Fibroblast of villous mesenchyme (primary cell): ENCODE data around the gene DNPEP. TPM values are rescaled to one million over a fixed set of nuclear protein-coding genes. Genes with fewer than 3 reads are reported as not detected.

Experiments used
- DNase-seq: peaks from one replicate; pipeline ENCODE4 v3.0.0-alpha.2; 2010; ENCODE audit warnings: low read depth
- H3K4me3 ChIP-seq: 2 replicates; pipeline ENCODE4 v1.5.1; 2011; ENCODE audit warnings: low read depth, mild to moderate bottlenecking, low read length
- CTCF ChIP-seq: IDR thresholded peaks from 2 replicates; pipeline ENCODE4 v1.5.1; 2012; ENCODE audit warnings: low read depth, mild to moderate bottlenecking, low read length; ENCODE audit not compliant: insufficient read depth
- total RNA-seq: library from RNA; depleted of rRNA; stranded (reverse); fragments of >200 nt; gene quantifications from 2 replicates; pipeline ENCODE4 v1.2.3, GENCODE V29; 2012

Gene DNPEP
- total RNA-seq, 1 donor, result 64.8 TPM

DNA sequence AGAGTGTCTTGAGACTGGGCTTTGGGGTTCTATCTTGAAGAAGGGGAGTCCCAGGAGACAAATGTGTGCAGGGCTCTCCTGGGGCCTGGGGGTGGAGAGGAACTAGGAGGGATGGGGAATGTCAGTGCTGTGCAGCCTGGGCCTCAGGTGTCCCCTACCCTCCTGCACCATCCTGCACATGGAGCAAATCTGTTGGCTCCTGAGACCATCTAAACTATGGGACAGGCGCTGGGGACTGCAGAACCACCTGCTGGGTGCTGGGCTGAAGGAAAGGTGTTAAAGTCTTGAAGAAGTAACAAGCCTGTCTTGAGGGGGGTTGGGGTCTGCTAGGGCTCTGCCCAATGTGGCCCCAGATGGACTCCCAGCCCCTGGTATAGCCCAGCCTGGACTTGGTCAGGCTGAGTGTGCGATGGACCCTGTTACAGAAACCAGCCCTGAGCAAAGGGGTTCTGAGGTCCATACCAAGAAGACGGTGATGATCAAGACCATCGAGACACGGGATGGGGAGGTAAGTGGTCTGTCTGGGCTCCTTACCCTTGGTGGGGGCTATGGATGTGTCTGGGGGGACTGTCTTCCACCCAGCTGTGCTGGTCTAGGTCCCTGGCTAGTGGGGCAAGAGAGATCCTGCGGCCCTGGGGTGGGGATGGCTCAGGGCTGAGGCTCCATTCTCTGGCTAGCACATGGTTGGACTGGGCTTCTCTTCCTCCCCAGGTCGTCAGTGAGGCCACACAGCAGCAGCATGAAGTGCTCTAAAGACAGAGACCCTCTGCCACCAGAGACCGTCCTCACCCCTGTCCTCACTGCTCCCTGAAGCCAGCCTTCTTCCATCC lies 37.7 kb upstream of the DNPEP start:
- no peak overlapping the region for H3K4me3 ChIP-seq
- no peak for DNase-seq
- no peak for TF ChIP-seq CTCF

- no peak overlapping the region for H3K4me3 ChIP-seq
- TF ChIP-seq CTCF, result no peak
- no peak for DNase-seq
These were observed 36.1 kb upstream of the DNPEP start for GRCh38 chr2:219423652-219424377.

DNA sequence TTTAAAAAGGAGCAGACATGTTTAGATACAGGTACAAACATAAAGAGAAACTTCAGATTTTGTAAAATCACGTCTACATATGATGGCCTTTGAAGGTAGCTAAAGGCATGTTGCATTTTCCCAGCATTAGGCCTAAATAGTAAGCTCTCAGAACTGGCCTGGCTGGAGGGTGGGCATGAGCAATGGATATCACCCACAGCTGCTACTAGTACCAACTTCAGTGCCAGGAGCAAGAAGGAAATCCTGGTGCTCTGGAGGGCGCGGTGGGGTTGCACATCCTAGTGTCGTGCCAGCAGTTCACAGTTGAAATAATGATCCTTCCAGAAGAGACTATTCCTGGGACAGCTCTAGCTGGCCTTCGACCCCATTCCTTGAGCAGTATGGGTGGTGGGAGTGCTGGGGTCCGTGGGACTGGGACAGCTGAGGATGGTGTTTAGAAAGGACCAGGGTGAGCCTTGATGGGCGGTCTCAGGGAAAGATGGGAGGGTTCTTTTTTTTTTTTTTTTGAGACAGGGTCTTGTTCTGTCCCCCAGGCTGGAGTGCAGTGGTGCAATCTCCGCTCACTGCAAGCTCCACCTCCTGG lies 35.3 kb upstream of the DNPEP start:
- no peak for DNase-seq
- no peak for TF ChIP-seq CTCF
- no peak overlapping the region for H3K4me3 ChIP-seq

- no peak for DNase-seq
- TF ChIP-seq CTCF, result no peak
- no peak overlapping the region for H3K4me3 ChIP-seq
These were observed 33.6 kb upstream of the DNPEP start for GRCh38 chr2:219421323-219421722.

DNA sequence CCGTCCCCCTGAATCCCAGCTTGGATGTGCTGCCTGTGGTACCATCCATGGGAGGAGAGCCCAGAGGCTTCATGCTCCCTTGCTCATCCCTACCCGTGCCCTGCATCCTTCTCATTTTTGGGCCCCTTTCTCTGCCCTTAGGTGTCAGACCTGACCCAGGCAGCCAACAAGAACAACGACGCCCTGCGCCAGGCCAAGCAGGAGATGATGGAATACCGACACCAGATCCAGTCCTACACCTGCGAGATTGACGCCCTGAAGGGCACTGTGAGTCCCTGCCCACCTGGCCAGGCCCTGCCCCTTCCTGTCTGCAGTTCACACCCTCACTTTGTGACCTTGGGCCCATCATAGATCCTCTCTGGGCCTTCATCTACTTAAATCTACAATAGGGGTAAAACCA lies 33.0 kb upstream of the DNPEP start:
- no peak for DNase-seq
- H3K4me3 ChIP-seq, result no peak overlapping the region
- TF ChIP-seq CTCF, result no peak

DNA sequence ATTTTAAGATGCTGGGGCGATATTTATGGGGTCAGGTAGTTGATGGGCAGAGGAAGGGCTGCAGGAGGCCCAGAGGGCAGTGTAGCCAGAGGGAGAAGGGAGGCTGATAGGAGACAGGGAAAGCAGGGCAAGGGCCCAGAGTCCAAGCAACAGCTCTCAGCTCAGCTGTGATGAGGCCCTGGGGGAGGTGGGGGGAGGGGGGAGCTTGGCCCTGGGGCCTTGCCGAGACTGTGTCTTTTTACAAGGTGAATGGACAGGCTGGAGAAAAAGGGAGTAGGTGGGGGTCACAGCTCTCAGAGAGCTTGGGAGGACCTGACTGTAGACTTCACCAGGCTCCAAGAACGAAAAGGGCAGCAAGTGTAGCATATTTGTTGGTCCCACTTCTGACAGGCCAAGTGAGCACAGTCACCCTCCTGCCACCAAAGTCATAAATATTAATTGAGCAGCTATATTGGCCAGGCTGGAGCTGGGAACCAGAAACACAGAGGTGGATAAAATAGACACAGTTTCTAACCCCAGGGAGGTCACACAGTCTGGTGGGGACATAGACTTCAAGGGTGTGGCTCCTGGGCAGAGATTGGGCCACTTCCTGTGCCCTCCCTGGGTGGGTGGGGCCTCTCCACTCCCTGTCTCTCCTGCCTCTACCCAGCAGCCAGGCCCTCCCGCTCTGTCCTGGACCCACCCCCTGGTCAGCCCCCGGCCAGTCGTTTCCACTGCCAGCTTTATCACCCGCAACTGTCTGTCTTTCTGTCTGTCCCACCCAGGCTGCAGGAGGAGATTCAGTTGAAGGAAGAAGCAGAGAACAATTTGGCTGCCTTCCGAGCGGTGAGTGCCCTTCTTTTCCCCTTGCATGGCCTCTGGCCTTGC lies 31.9 kb upstream of the DNPEP start:
- TF ChIP-seq CTCF, result no peak
- no peak overlapping the region for H3K4me3 ChIP-seq
- DNase-seq, result no peak
